Measurements from ENCODE around the gene FHOD1.
A peak's percentile ranks its signal among the peaks of the same experiment; 100 is the strongest.

The FHOD1 gene

DNA sequence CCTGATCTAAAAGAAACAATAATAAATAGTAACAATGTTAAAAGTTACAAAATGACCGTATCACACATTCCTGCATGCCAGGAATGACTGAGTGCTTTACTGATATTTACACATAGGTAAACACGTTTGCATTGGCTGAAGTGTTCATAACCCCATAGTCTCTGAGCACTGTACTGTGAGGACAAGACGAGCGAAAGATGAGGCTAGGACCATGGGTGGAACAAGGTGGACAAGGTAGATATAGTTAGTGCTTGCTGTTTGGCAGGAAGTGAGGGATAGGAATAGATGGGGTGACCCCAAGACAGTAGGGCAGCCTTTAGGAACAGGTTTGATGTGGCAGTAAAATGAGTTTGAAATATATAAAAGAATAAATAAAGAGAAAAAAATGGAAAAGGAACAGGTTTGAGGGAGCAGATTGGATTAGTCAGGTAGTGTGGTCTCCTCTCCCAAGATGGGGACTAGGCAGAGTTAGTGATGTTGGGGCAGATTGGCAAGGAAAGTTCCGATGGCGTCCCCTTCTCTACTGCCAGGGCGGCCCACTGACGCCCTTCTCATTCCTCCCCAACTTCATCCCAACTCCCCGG is 55.8 kb downstream of the FHOD1 start:
- H3K4me3 ChIP-seq (ENCODE audit: insufficient read depth, low read depth, low read length, poor library complexity, severe bottlenecking), result peak overlapping the region; percentile 73
- no peaks in the 10 kb centered on the region for H3K9me3 ChIP-seq (ENCODE audit: control insufficient read depth, low read length)
- no peak for DNase-seq
- H3K27me3 ChIP-seq (replicated peaks; ENCODE audit: control insufficient read depth, insufficient read depth, low read length, poor library complexity, severe bottlenecking), result no peaks in the 10 kb centered on the region
- peaks cover 23% of the 10 kb centered on the region for H3K36me3 ChIP-seq (ENCODE audit: control insufficient read depth, insufficient read depth, low read length)
- H3K4me1 ChIP-seq (ENCODE audit: control insufficient read depth, insufficient read depth, low read length, poor library complexity, severe bottlenecking), result peaks cover 26% of the 10 kb centered on the region
- H3K27ac ChIP-seq (ENCODE audit: insufficient read depth, low read length, poor library complexity, severe bottlenecking), result peak overlapping the region; percentile 85

DNA sequence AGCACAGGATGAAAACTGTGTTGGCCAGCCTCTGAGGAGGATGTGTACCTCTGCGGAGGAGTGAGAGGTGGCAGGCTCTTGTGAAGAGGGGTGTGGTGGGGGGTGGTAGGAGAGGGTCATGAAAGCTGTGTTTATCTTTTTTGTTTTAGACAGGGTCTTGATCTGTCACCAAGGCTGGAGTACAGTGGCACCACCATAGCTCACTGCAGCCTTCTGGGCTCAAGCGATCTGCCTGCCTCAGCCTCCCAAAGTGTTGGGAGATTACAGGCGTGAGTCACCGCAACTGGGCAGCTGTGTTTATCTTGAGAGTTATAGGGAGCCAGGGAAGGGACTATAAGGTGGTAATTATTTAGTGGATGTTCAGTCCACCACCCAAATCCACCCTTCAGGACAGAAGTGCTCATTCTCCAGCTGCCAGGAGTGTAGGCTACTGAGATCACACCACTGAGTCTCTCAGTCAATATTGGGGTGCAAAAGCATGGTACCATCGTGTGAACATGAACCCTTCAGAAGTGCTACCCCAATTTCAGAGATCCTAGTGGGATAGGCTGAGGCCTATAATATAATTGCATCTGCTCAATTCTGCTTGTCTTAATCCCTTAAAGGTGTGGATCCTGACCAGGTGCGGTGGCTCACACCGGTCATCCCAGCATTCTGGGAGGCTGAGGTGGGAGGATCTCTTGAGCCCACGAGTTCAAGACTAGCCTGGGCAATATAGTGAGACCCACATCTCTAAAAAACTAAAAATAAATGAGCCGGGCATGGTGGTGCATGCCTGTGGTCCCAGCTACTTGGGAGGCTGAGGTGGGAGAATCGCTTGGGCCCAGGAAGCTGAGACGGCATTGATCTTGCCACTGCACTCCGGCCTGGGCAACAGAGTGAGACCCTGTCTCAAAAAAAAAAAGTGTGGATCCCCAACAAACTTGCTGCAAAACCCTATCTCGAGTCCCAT is 56.6 kb downstream of the FHOD1 start:
- Histone ChIP-seq H3K4me3 (ENCODE audit: insufficient read depth, low read depth, low read length, poor library complexity, severe bottlenecking) (no peak overlapping the region), H3K36me3 (ENCODE audit: control insufficient read depth, insufficient read depth, low read length) (peaks cover 15% of the 10 kb centered on the region), H3K27ac (ENCODE audit: insufficient read depth, low read length, poor library complexity, severe bottlenecking) (no peak overlapping the region), H3K4me1 (ENCODE audit: control insufficient read depth, insufficient read depth, low read length, poor library complexity, severe bottlenecking) (peaks cover 26% of the 10 kb centered on the region), H3K27me3 (replicated peaks; ENCODE audit: control insufficient read depth, insufficient read depth, low read length, poor library complexity, severe bottlenecking) (no peaks in the 10 kb centered on the region), H3K9me3 (ENCODE audit: control insufficient read depth, low read length) (no peaks in the 10 kb centered on the region)
- DNase-seq, result no peak

DNA sequence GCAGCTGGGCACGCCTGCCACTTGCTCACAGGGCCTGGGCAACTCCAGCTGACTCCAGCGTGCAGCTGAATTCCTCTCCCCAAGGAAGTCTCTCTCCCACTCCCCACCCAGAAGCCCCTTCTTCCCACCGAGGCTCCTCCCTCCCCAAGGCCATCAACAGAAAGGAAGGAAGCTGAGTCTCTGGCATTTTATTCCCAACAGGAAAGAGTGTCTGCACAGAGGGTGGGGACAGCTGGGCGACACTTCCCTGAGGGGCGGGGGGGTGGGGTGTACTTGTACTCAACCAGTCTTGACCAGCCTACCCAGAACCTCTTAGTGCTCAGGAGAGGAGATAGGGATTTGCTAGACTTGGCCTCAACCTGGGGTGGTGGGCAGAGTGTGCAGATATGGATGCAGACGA is 57.2 kb downstream of the FHOD1 start, which contains the start of gene EXOC3L1:
Gene EXOC3L1 (minus strand): TSS at position 96 of the 400 bp plus-strand sequence. CDS start 460 bp downstream, outside the sequence.
- H3K4me1 ChIP-seq (ENCODE audit: control insufficient read depth, insufficient read depth, low read length, poor library complexity, severe bottlenecking), result peaks cover 32% of the 10 kb centered on the region
- peaks cover 8% of the 10 kb centered on the region for H3K36me3 ChIP-seq (ENCODE audit: control insufficient read depth, insufficient read depth, low read length)

DNA sequence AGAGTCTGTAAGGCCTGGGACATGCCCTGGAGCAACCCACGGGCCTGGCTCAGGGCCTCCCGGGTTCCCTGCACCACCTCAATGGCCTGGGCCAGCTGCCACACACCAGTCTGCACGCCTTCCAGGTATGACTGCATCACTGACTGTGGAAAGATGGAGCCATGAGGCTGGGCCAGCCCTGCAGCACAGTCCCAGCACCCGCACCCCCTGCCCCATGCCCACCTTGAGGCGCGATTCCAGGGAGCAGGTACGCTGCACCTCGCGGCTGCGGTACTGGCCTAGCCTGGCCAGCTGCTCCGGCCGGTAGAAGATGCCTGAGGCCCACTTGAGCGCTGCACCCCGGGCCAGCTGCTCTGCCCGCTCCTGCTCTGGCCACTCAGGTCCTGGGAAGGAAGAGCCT is 58.5 kb downstream of the FHOD1 start:
- no peak overlapping the region for H3K4me3 ChIP-seq (ENCODE audit: insufficient read depth, low read depth, low read length, poor library complexity, severe bottlenecking)
- no peaks in the 10 kb centered on the region for H3K27me3 ChIP-seq (replicated peaks; ENCODE audit: control insufficient read depth, insufficient read depth, low read length, poor library complexity, severe bottlenecking)
- no peaks in the 10 kb centered on the region for H3K9me3 ChIP-seq (ENCODE audit: control insufficient read depth, low read length)
- no peak overlapping the region for H3K27ac ChIP-seq (ENCODE audit: insufficient read depth, low read length, poor library complexity, severe bottlenecking)
- H3K4me1 ChIP-seq (ENCODE audit: control insufficient read depth, insufficient read depth, low read length, poor library complexity, severe bottlenecking), result peaks cover 38% of the 10 kb centered on the region
- H3K36me3 ChIP-seq (ENCODE audit: control insufficient read depth, insufficient read depth, low read length), result no peaks in the 10 kb centered on the region
- DNase-seq, result no peak

More for the DNA sequence above, 57.2 kb downstream of the FHOD1 start, which contains the start of gene EXOC3L1:
- H3K4me3 ChIP-seq (ENCODE audit: insufficient read depth, low read depth, low read length, poor library complexity, severe bottlenecking), result no peak within 1 kb of the TSS
- no peaks in the 10 kb centered on the region for H3K9me3 ChIP-seq (ENCODE audit: control insufficient read depth, low read length)
- H3K27ac ChIP-seq (ENCODE audit: insufficient read depth, low read length, poor library complexity, severe bottlenecking), result no peak within 1 kb of the TSS
- H3K27me3 ChIP-seq (replicated peaks; ENCODE audit: control insufficient read depth, insufficient read depth, low read length, poor library complexity, severe bottlenecking), result no peaks in the 10 kb centered on the region
- no peak for DNase-seq

DNA sequence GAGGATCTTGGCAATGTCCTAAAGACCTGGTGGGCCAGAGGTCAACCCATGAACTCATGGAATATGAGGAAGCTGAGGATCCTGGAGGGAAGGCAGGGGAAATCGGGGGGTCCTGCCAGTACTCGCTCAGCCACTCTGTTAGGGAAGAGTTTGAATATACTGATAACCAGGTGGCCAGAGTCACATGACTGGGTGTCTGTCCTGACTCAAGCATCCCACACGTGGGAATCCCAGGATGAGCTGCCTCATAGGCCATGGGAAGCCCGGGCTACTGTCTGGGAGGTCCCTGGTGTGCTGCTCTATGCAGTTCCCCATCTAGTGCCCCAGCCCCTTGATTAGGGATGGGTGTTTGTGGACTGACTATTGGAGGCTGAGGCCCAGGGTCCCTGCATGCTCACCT is 59.0 kb downstream of the FHOD1 start:
- Histone ChIP-seq H3K27me3 (replicated peaks; ENCODE audit: control insufficient read depth, insufficient read depth, low read length, poor library complexity, severe bottlenecking) (no peaks in the 10 kb centered on the region), H3K4me1 (ENCODE audit: control insufficient read depth, insufficient read depth, low read length, poor library complexity, severe bottlenecking) (peaks cover 33% of the 10 kb centered on the region), H3K27ac (ENCODE audit: insufficient read depth, low read length, poor library complexity, severe bottlenecking) (no peak overlapping the region), H3K9me3 (ENCODE audit: control insufficient read depth, low read length) (no peaks in the 10 kb centered on the region), H3K36me3 (ENCODE audit: control insufficient read depth, insufficient read depth, low read length) (no peaks in the 10 kb centered on the region), H3K4me3 (ENCODE audit: insufficient read depth, low read depth, low read length, poor library complexity, severe bottlenecking) (no peak overlapping the region)
- no peak for DNase-seq

DNA sequence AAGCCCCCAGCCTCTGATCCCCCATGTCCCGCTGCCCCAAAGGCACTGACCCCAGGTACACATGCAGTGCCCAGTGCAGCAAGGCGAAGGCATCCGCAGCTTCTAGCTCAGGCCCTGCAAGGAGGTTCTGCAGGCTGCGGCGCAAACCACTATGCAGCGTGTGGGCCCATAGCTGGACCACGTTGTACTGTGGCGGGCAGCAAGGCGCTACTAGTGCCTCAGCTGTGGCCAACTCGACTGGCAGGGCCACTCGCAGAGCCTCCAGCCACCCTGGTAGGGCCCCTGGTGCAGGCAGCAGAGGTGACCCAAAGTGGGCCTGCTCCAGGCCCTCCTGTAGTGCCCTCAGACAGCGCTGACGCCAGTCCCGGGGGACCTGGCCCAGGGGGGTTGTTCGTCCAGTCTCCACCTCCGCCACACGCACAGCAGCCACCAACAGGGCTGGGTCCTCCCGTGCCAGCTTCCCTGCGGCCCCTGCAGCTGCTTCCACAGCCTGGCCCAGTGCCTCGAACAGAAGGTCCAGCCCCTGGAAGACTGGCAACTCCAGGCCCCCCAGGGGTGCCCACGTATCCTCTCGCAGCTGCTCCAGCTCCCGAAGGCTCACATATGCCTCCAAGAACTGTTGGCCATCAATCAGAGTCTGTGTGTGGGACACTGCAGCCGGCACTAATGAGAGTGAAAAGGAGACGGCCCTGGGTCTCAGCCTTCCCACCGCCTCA is 59.9 kb downstream of the FHOD1 start:
- no peak for DNase-seq
- H3K4me3 ChIP-seq (ENCODE audit: insufficient read depth, low read depth, low read length, poor library complexity, severe bottlenecking), result no peak overlapping the region
- H3K4me1 ChIP-seq (ENCODE audit: control insufficient read depth, insufficient read depth, low read length, poor library complexity, severe bottlenecking), result peaks cover 23% of the 10 kb centered on the region
- no peak overlapping the region for H3K27ac ChIP-seq (ENCODE audit: insufficient read depth, low read length, poor library complexity, severe bottlenecking)
- no peaks in the 10 kb centered on the region for H3K36me3 ChIP-seq (ENCODE audit: control insufficient read depth, insufficient read depth, low read length)
- no peaks in the 10 kb centered on the region for H3K27me3 ChIP-seq (replicated peaks; ENCODE audit: control insufficient read depth, insufficient read depth, low read length, poor library complexity, severe bottlenecking)
- H3K9me3 ChIP-seq (ENCODE audit: control insufficient read depth, low read length), result no peaks in the 10 kb centered on the region

DNA sequence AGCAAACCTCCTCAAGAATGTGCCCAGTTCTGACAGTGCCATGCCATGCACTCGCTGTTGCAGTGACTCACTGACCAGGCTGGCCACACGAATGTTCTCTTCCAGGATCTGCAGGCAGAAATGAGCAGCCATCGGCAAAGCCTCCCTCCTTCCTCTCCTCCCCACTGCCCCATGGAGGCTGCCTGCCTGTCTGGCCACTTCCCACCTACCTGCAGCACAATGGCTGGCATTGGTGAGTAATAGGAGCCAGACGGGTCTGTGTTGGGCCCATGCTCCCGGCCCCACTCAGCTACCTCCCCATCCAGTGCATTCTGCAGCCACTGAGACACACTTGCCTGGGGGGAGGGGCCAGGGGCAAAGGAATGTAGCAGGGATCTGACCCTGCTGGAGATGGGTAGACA is 60.7 kb downstream of the FHOD1 start:
- Histone ChIP-seq H3K4me1 (ENCODE audit: control insufficient read depth, insufficient read depth, low read length, poor library complexity, severe bottlenecking) (peaks cover 19% of the 10 kb centered on the region), H3K9me3 (ENCODE audit: control insufficient read depth, low read length) (no peaks in the 10 kb centered on the region), H3K4me3 (ENCODE audit: insufficient read depth, low read depth, low read length, poor library complexity, severe bottlenecking) (no peak overlapping the region), H3K27ac (ENCODE audit: insufficient read depth, low read length, poor library complexity, severe bottlenecking) (no peak overlapping the region), H3K36me3 (ENCODE audit: control insufficient read depth, insufficient read depth, low read length) (no peaks in the 10 kb centered on the region), H3K27me3 (replicated peaks; ENCODE audit: control insufficient read depth, insufficient read depth, low read length, poor library complexity, severe bottlenecking) (no peaks in the 10 kb centered on the region)
- no peak for DNase-seq

DNA sequence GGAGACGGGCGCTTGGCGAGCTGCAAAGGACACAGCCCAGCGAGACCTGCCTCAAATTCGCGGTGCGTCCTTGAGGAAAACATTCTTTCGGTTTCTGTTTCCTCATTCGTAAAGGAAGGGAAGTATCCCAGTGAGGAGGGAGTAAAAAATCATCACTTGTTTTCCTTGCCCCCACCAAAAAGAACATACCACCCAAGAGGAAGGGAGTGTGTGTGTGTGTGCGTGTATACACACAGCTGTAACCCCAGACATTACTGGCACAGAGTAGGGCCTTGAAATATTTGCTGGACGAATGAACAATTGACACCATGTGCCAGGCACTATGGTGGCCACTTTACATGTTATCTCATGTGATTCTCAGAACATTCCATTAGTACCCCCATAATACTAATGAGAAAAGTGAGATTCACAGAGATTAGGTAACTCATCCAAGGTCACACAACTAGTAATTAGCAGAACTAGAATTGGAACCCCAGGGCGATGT is 61.6 kb downstream of the FHOD1 start:
- Histone ChIP-seq H3K4me1 (ENCODE audit: control insufficient read depth, insufficient read depth, low read length, poor library complexity, severe bottlenecking) (peaks cover 16% of the 10 kb centered on the region), H3K9me3 (ENCODE audit: control insufficient read depth, low read length) (no peaks in the 10 kb centered on the region), H3K4me3 (ENCODE audit: insufficient read depth, low read depth, low read length, poor library complexity, severe bottlenecking) (peak overlapping the region; percentile 95), H3K36me3 (ENCODE audit: control insufficient read depth, insufficient read depth, low read length) (no peaks in the 10 kb centered on the region), H3K27ac (ENCODE audit: insufficient read depth, low read length, poor library complexity, severe bottlenecking) (no peak overlapping the region), H3K27me3 (replicated peaks; ENCODE audit: control insufficient read depth, insufficient read depth, low read length, poor library complexity, severe bottlenecking) (no peaks in the 10 kb centered on the region)
- DNase-seq, result no peak

DNA sequence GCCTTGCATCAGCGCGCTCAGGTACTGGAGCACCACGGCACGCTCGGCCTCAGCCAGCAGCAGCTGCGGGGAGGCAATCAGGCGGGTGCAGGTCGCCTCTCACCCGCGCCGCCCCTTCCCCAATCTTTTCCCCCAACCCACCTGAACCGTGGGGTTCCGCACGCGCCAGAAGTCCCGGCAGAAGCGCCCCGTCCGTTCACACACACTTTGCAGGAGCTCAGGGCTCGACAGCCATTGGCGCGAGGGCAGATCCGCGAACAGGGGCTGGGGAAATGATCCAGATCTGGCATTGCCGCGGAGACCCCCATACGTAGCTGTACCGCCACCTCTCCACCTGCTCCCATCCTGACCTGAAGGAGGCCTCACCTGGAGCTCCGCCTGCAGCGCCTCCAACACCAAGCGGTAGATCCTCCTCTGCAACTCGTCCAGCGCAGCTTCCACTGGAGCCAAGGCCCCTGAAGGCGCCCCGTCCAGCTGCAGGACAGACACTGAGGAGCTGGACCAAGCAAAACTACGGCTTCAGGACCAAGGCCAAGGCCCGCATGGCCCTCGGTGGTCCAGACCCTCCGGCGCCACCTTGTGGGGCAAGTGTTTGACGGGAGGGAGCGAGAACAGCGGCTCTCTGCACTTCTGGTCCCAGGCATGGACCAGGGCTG is 62.2 kb downstream of the FHOD1 start:
- Histone ChIP-seq H3K36me3 (ENCODE audit: control insufficient read depth, insufficient read depth, low read length) (no peaks in the 10 kb centered on the region), H3K27ac (ENCODE audit: insufficient read depth, low read length, poor library complexity, severe bottlenecking) (no peak overlapping the region), H3K9me3 (ENCODE audit: control insufficient read depth, low read length) (no peaks in the 10 kb centered on the region), H3K27me3 (replicated peaks; ENCODE audit: control insufficient read depth, insufficient read depth, low read length, poor library complexity, severe bottlenecking) (no peaks in the 10 kb centered on the region), H3K4me3 (ENCODE audit: insufficient read depth, low read depth, low read length, poor library complexity, severe bottlenecking) (peak overlapping the region; percentile 95), H3K4me1 (ENCODE audit: control insufficient read depth, insufficient read depth, low read length, poor library complexity, severe bottlenecking) (peaks cover 16% of the 10 kb centered on the region)
- peak; percentile 61 to 76 (median 69) for DNase-seq
